ENCODE results near the gene ABCA4.

Gene ABCA4

GRCh38 chr1:94022471-94023189 lies 98.3 kb downstream of the ABCA4 start:
- DNase-seq (ENCODE audit: low spot score), result no peak
- in situ Hi-C loops (cut with MboI; ENCODE audit: low pct_unique_long_range_greater_than_20kb, low sequenced_read_pairs, unreplicated experiment), result no loop called here

GRCh38 chr1:94020764-94021579 lies 100.0 kb downstream of the ABCA4 start:
- in situ Hi-C loops (cut with MboI; ENCODE audit: low pct_unique_long_range_greater_than_20kb, low sequenced_read_pairs, unreplicated experiment), result no loop called here
- no peak for TF ChIP-seq CTCF (IDR thresholded peaks at IDR 0.05; ENCODE audit: extremely low read depth, insufficient read depth, missing control alignments)
- DNase-seq (ENCODE audit: low spot score), result no peak

More at GRCh38 chr1:94022471-94023189, 98.3 kb downstream of the ABCA4 start:
- no peak for TF ChIP-seq CTCF (IDR thresholded peaks at IDR 0.05; ENCODE audit: extremely low read depth, insufficient read depth, missing control alignments)

GRCh38 chr1:94019327-94019726 lies 101.6 kb downstream of the ABCA4 start:
- no peak for TF ChIP-seq CTCF (IDR thresholded peaks at IDR 0.05; ENCODE audit: extremely low read depth, insufficient read depth, missing control alignments)
- in situ Hi-C loops (cut with MboI; ENCODE audit: low pct_unique_long_range_greater_than_20kb, low sequenced_read_pairs, unreplicated experiment), result no loop called here
- no peak for DNase-seq (ENCODE audit: low spot score)

- TF ChIP-seq CTCF (IDR thresholded peaks at IDR 0.05; ENCODE audit: extremely low read depth, insufficient read depth, missing control alignments), result no peak
- in situ Hi-C loops (cut with MboI; ENCODE audit: low pct_unique_long_range_greater_than_20kb, low sequenced_read_pairs, unreplicated experiment), result no loop called here
- no peak for DNase-seq (ENCODE audit: low spot score)
Observed at GRCh38 chr1:94017155-94017829, 103.7 kb downstream of the ABCA4 start.

GRCh38 chr1:94015489-94015817 lies 105.5 kb downstream of the ABCA4 start:
- in situ Hi-C loops (cut with MboI; ENCODE audit: low pct_unique_long_range_greater_than_20kb, low sequenced_read_pairs, unreplicated experiment), result no loop called here
- TF ChIP-seq CTCF (IDR thresholded peaks at IDR 0.05; ENCODE audit: extremely low read depth, insufficient read depth, missing control alignments), result no peak
- DNase-seq (ENCODE audit: low spot score), result no peak

GRCh38 chr1:94014635-94015488 lies 106.1 kb downstream of the ABCA4 start:
- no peak for TF ChIP-seq CTCF (IDR thresholded peaks at IDR 0.05; ENCODE audit: extremely low read depth, insufficient read depth, missing control alignments)
- in situ Hi-C loops (cut with MboI; ENCODE audit: low pct_unique_long_range_greater_than_20kb, low sequenced_read_pairs, unreplicated experiment), result no loop called here
- DNase-seq (ENCODE audit: low spot score), result no peak

All from GM13977 (cell line).